HG02870 (cell line): Measurements from ENCODE around the gene PKP2.

Source experiments
- ATAC-seq: cut with Tn5 transposase; IDR thresholded peaks from one replicate; pipeline ENCODE4 v1.9.1; 2021; ENCODE audit warnings: mild to moderate bottlenecking, moderate library complexity; ENCODE audit not compliant: unreplicated experiment

Gene PKP2

DNA sequence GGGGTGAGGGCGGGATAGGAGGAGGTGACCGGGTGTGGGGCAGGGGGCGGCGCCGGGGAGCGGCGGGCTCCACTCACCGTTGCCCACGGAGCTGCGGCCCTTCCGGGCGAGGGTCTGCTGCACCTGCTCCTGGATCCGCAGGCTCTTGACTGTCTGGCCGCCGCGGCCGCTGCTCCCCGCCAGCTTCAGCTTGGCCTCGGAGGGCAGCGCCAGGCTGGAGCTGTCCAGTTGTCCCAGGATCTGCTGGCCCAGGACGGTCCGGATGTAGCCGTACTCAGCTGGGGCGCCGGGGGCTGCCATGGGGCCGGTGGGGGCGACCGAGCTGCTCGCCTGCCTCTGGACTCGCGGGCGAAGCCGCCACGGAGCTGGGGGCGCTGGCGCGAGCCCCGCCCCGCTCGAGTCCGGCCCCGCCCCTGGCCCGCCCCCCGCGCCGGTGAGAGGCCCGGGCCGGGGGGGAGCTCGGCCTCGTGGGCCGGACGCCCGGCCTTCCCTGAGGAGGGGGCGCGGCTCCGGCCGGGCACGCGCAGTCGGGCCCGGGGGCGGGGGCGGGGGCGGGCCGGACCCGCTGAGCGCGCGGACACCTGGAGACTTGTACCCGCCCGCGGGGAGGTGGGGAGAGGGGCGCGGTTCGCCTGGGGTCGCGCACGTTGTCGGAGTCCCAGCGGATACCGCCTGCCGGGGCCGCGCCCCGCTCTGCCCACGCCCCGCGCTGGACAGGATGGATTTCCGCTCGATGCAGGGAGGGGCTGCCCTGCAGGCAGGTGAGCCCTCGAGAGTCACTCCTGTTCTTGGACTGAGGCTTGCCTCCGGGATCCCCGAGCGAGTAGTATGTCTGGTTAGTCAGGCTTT lies at the start of gene PKP2:
Gene PKP2 (minus strand): TSS at position 346 of the 849 bp plus-strand sequence. CDS start 46 bp downstream, at position 300.
- peak; percentile 53 for ATAC-seq

DNA sequence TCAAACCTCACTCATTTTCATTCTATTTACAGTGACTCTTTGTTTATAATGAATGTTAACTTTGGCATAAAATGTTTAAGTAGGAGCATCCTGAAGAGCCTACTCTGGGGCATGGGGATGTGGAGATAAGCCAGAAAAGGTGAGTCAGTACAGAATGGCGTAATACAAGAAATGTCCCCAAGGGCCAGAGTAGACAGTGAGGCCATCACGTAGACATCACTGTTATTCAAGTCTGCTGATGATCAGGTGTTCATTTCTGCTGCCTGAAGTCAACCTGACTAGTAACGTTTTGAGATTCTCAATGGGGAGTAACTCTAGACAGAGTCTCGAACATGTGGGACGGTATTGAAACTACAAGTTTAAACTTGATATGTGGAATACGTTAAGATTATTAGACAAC lies 47.6 kb upstream of the PKP2 start:
- no peak for ATAC-seq

DNA sequence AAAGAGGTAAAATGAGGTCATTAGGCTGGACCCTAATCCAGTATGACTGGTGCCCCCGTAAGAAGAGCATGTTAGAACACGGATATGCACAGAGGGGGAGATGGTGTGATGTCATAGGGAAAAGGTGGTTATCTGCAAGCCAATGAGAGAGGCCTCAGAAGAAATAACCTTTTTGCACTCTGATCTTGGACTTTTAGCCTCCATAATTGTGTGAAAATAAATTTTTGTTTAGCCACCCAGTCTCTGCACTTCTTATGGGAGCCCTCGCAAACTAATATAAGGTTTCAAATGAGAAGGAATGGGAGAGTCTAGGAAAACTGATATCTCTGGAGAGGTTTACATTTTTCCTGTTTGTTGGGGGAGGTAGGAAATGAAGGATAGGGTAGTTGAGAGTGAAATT lies 43.2 kb upstream of the PKP2 start:
- no peak for ATAC-seq

DNA sequence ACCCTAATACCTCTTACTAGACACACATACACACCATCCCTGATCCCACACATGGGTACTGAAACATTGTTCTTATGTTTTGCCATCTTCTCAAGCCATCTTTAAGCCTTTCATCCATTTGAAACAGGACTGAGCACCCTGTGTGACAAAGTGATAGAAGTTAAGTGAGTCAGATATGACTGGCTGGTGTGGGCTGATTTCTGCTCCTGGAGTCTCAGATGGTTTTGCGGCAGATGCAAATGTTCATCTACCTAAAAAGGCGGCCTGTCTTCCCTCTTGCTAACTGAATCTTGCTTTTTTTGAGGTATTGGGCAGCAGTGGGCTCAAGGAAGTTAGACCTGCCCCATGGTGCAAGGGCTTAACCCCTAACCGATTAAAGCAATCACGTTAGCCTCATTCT lies 30.4 kb upstream of the PKP2 start:
- no peak for ATAC-seq

DNA sequence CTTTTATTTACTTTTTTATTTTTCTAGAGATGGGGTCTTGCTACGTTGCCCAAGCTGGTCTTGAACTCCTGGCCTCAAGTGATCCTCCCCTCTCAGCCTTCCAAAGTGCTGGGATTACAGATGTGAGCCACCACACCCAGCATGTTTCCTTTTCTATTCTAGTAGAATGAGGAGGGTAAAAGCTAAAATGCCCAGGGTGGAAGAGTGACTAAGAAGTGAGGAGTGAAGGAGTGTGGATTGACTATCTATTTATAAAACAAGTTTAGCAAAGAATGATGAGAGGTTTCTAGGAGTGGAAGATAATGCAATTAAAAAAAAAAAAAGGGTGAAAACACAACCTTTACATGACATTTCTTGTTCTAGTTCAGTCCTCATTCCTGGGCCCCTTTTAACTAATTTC lies 29.8 kb upstream of the PKP2 start:
- ATAC-seq: no peak

DNA sequence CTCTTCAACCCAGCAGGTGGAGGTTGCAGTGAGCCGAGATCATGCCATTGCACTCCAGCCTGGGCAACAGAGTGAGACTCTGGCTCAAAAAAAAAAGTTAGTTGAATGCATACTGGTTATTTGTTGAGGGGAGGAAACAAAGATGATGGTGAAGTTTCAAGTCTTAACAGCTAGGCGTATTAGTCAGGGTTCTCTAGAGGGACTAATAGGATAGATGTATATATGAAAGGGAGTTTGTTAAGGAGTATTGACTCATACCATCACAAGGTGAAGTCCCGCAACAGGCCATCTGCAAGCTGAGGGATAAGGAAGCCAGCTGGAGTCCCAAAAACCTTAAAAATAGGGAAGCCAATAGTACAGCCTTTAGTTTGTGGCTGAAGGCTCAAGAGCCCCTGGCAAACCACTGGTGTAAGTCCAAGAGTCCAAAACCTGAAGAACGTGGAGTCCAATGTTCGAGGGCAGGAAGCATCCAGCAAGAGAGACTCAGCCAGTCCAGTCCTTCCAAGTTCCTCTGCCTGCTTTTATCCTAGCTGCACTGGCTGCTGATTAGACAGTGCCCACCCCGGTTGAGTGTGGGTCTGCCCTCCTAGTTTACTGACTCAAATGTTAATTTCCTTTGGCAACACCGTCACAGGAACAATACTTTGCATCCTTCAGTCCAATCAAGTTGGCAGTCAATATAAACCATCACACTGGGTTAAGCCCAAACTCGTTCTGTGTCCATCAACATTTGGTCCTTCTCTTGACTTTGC lies 26.1 kb upstream of the PKP2 start:
- ATAC-seq: no peak

DNA sequence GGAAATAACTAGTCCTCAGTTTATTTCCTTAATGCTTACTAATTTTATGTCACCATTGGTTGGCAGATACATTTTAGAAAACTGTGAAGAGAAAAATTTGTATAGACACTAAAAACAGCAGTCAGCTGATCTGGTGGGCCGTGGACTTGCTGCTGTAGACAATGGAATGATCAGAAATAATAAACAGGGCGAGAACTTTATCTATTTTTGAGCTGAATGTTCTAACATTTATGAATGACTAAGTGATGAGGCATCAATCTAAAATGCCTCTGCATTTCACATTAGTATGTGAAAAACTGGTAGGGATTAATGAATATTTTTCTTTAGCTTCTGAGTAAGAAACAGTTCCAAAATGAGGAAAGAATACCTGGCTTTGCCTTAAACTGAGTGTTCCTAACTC lies 24.8 kb upstream of the PKP2 start:
- no peak for ATAC-seq

DNA sequence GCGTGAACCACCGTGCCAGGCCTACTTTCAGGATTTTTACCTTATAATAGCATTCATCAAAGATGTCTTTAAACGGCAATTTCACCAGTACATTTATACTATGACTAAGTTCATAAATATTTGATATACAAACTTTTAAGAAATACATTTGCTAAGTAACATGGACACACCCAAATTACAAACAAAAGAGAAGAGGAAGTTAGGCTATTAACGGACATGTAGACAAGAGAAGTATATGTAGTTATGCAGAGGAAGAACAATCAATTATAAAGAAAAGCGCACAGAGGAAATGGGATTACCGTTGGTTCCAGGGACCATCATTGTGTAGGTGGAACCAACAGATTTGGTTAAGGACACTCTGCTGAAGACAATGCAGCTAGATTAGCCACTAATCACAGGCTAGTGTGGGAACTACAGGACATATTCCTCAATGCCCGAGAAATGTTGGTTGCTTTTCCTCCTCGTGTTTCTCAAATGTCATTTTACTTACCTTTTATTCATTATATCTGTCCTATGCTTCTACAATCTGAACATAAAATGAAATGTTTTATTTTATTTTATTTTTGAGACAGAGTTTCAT lies 24.0 kb upstream of the PKP2 start:
- ATAC-seq: no peak

DNA sequence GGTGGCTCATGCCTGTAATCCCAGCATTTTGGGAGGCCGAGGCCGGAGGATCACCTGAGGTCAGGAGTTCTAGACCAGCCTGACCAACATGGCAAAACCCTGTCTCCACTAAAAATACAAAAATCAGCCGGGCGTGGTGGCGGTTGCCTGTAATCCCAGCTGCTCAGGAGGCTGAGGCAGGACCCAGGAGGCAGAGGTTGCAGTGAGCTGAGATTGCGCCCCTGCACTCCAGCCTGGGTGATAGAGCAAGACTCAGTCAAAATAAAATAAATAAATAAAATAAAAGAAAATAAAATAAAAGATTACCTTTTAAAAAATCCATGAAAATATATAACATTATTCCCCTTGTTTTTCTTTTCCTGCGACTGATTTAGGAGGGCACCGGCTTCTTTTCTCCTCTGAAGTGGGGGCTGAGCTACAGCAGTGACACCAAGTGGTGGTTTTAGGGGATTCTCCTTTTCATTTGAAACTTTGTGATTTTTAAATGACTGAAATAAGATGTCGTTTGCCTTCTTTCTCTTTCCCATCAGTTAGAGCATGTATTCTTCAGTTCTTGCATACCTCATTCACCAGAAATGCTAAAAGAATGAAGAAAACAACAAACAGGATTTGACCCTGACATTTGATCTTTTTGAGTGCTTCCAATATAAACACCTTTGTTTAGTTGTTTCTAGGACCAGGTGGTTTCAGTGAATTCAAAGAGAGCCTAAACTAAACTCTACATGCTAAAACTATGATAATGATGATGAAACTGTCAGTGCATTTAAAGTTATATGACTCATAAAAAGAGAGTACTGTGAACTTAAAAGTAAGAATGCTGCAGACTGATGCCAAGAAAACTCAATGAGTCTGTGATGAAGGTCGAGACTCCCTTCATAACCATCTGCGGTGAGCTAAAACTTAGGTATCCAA lies 22.6 kb upstream of the PKP2 start:
- ATAC-seq: no peak

DNA sequence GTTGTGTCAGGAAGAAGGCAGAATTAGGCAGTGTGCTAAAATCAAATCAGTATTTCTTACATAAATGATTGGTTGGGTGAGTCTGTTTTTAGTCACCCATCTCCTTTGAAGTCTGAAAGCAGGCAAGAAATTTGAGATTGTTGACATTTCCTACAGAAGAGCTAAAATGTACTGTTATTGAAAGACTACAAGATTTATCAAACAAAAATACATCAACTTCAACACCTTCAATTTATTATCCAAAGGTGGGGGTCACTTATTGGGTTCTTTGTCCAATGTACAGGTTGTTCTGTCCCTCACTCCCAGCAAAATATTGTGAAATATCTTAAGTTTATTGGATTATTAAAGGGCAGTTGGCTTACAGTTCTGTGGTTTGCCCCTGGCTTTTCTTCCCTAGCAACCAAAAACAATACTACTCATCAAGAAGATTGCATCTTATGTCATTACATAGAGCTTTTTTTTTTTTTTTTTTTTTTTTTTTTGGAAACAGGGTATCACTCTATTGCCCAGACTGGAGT lies 20.6 kb upstream of the PKP2 start:
- no peak for ATAC-seq

DNA sequence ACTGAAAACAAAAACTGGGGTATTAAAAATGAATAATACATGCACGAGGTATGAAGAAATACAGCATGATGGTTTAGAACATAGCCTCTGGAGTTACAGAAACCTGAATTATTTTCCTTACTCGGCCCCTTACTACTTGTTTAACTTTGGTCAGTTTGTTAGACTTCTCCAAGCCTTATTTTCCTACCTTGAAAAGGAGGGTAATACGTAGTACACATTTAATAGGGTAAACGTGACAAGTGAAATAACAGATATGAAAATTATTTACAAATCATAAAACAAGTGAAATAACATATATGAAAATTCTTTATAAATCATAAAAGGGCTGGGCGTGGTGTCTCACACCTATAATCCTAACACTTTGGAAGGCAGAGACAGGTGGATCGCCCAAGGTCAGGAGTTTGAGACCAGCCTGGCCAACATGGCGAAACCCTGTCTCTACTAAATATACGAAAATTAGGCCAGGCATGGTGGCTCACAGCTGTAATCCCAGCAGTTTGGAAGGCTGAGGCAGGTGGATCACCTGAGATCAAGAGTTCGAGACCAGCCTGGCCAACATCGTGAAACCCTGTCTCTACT lies 11.4 kb upstream of the PKP2 start:
- no peak for ATAC-seq

DNA sequence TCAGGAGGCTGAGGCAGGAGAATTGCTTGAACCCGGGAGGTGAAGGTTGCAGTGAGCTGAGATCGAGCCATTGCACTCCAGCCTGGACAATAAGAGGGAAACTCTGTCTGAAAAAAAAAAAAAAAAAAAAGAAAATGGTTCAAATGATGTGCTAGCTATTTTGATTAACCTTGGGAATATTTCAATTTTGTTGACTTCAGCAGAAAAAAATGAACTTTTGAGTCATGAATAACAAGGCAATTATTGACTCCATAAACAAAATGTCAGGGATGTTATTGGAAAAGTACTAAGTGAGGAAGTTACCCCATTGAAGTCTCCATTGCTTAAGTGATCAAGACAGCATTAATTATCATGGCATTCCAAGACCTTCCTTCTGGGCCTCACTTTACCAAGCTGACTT lies 10.6 kb upstream of the PKP2 start:
- ATAC-seq: no peak

DNA sequence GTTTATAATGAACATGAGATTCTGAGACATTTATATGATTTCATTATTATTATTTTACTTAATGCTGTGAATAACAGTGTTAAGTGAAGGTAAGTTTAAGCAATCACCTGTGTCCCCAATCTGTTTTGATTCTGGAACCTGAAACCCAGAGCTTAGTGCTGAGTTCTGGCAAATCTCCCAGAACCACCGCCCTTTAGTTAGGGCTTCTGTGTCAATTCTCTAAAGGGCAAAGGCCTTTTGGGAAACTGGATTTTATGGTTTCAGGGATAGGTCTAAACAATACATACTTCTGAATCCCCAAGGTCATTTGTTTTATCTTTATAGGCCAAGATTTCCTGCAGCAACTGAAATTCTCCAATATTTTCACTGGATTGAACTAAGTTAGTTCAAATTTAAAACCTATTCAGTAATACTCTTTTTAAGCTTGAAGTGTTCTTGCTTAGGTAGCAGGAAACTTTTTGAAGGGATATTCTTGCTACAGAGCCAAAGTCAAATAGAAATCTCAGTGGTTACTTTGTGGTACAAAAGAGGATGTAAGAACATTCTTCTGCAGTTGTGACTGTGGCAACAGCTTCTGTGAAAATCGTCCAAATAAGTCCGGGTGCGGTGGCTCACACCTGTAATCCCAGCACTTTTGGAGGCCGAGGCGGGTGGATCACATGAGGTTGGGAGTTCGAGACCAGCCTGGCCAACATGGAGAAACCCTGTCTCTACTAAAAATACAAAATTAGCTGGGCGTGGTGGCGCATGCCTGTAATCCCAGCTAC lies 10.0 kb upstream of the PKP2 start:
- ATAC-seq: peak; percentile 99

DNA sequence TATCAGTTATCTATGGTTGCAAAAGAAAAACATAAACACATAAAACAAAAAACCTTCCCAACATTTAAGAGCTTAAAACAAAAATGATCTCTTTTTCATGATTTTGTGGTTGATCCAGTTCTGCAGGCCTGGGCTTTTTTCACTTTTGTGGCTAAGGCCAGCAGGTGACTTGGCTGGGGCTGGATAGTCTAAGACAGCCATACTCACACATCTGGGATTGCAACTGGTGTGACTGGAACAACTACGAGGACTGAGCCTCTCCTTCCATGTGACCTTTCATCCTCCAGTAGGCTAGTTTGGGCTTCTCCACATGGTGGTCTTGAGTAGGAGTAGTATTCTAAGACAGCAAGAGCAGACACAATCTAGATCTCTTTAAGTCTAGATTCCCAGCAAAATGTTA lies 7.2 kb upstream of the PKP2 start:
- no peak for ATAC-seq

DNA sequence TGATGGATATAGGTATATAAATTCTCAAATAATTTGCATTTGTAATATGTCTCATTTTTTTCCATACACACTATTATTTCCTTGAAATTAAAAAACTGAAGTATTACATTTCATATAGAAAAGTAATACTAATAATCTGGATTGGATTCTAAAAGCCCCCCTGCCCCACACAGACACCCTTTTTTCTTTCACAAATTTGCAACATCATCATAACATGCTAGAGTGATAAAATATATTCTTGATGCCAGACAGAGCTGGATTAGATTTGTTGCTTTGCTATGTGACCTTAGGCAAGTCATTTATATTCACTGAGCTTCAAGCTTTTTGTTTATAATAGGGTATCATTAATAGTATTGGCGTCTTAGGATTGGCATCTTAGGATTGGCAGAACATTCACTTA lies 6.7 kb upstream of the PKP2 start:
- no peak for ATAC-seq

DNA sequence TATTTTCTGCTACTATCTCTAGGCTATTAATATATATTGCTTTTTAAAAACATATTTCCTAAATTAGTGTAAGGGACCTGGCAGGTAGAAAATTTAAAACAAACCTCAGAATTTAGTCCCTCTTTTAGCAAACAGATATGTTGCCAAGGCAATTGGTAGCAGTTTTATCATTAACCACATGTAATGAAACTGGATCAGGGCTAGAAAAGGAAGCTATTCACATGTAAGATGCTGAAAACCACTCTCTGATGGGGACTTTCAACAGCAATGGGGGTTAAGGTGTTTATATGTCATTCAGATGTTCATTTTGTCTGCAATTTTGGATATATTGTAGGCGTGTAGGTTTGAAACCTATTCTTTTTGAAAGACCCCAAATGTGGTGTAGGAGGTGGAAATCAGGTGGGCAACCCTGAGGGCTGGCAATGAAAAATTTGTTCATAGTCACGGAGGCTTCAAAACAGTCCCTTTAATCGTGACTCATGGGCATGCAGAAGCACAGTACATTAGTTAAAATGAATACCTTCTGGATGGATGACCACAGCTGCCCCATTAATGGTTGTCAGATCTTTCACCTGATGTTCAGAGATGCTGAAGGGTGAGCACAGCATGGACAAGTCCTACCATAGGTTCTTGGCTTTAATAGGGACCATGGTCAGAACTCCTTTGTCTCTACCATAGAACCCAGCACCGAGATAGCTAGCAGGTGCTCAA lies 5.9 kb upstream of the PKP2 start:
- ATAC-seq: no peak

DNA sequence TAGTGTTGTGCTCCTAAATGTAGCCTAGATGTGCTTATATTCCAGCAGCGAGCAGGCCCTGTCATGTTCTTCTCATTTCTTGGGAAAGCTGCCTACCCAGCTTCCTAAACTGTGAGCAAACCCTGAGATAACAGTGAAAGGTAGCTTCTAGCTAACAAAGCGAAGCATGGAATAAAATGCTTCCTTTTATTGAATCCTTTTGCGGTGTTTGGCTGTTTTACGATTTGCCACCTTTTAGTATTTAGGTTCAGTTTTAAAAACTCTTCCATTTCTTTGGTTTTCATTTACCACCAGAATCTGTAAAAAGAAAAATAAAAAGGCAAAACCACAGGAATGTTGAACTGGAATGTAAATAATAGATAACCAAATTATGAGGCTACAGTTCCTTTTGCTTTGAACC lies 5.0 kb upstream of the PKP2 start:
- no peak for ATAC-seq

DNA sequence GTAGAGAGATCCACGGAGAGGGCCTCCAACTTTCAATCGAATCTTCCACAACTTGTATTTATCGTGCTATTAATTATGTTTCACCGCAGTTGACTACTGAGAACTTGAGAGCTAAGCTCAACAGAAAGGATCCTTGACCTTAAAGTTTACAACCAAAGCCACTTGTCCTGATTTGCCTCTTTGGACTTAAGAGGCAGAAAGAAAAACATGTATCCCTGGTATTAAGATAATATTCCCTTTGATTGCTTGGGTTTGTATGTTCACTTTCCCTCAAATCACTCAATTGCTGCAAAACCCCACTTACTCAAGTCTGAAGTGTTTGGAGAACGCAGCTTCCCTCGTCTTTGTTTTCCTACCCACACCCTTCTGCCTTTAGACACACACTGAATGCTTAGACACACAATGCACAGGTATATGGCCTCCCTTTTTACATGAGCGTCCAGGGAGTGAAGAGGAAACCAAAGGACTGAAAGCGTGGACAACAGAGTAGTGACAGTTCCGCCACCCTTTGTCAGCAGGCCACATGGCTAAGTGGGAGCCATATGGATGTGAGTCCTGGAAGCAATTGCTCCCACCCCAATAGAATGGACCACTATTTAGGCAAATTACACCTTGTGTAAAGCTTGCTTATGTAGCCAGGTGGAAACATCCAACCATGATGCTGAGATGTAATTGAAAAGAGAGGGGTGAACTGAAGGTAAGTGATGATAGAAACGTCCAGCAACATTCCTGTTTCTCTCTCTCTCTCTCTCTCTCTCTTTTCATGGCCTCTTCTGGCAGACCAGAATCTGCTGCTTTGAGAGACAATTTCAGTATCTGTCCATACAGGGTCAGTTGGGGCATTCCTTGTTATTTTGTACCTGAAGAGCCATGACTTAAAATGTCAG lies 1.4 kb upstream of the PKP2 start:
- no peak for ATAC-seq
